Amniotic epithelial cell (primary cell): ENCODE data around the gene LSM2.
A peak's percentile ranks its signal among the peaks of the same experiment; 100 is the strongest.
"Not testable (repeated sequence)": the region's sequence is repeated elsewhere in the genome, so short reads cannot be mapped to it uniquely, and the experiment has no call there.

Source experiments
- DNase-seq: peaks from one replicate; pipeline ENCODE4 v3.0.0-alpha.2; 2010; ENCODE audit warnings: low read depth

LSM2 gene

DNA sequence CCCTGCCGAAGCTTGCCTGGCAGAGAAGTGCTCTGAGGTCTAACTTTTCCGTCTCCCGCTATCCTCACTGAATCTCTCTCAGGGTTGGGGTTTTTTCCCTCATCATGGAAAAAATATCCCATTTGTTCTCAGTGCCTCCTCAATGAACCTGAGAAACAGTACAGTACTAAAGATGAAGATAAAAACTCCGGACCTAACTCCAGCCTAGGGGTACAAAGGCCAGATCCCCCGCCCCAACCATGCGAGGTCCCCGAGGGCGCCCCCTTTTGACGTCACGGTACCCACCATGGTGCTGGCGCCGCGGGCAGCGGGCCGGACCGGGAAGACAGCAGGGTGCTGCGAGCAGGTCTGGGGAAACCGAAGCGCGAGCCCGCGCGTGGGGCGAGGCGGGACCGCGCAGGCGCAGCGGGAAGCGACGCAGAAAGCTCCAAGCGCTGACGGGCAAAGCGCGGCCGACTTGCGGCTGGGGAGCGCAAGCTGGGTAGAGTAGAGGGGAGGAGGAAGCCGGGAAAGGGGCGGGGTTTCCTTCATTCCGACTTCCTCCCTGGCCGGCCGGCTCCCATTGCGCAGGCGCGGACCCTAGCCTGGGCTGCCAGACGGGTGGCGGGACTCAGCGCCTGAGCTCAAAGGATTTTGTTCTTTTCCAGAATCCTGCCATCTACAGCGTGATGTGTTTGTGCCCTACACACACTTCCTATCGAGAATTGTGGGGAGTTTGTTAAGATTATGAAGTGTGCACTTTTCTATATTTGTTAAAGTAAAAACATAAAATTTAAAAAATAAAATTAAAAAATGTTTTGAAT, at the start of gene LSM2:
Gene LSM2, minus strand, starts transcription at position 497 of the 803 bp plus-strand sequence. Its CDS starts 209 bp downstream, at position 288.
- peak; percentile 95 for DNase-seq

DNA sequence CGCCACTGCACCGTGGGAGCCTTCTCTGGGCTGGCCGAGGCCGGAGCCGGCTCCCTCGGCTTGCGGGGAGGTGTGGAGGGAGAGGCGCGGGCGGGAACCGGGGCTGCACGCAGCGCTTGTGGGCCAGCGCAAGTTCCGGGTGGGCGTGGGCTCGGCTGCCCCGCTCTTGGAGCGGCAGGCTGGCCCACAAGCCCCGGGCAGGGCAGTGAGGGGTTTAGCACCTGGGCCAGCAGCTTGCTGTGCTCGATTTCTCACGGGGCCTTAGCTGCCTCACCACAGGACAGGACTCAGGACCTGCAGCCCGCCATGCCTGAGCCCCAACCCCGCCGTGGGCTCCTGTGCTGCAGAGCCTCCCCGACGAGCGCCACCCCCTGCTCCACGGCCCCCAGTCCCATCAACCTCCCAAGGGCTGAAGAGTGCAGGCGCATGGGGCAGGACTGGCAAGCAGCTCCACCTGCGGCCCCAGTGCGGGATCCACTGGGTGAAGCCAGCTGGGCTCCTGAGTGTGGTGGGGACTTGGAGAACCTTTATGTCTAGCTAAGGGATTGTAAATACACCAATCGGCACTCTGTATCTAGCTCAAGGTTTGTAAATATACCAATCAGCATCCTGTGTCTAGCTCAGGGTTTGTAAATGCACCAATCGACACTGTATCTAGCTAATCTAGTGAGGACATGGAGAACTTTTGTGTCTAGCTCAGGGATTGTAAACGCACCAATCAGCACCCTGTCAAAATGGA, 45.4 kb upstream of the LSM2 start:
- not testable (repeated sequence) for DNase-seq

DNA sequence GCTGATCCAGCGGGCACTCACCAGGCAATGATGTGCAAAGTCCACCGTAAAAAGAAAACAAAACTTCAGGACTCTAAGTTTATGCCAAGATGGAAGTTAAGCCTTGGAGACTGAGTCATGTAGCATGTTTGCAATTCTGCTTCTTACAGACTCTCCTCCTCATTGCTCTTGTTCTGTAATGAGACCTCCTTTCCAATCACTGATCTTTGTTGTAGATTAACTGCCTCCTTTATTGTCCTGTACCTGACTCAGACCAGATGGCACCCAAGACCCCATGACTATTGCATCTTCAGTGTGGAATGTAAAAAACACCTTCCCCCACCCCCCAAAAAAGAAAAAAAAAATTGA, 44.7 kb upstream of the LSM2 start:
- peak; percentile 40 for DNase-seq

DNA sequence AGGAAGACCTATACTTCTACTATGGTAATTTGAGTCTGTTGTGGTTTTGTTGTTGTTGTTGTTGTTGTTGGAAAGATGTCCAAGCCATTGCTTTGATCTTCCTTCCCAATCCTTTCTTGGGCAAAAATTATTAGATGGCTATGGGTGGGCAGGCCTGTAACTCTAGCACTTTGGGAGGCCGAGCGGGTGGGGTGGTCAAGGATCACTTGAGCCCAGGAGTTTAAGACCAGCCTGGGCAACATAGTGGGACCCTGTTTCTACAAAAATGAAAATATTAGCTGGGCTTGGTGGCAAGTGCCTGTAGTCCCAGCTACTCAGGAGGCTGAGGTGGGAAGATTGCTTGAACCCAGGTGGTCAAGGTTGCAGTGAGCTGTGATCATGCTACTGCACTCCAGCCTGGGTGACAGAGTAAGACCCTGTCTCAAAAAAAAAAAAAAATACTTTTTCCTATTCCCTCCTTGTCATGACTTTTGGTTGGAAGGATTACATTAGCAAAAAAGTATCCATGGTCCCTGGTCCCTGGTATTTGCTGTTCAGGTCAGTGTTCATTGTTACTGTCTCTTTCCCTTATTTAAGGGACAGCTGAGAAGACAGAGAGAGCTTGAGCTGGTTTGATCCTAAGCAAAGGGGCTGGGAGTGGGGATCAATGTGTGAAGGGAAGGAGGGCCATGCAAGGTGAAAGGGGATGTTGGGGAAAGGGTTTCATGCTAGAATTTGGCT, 44.2 kb upstream of the LSM2 start:
- DNase-seq: no peak

DNA sequence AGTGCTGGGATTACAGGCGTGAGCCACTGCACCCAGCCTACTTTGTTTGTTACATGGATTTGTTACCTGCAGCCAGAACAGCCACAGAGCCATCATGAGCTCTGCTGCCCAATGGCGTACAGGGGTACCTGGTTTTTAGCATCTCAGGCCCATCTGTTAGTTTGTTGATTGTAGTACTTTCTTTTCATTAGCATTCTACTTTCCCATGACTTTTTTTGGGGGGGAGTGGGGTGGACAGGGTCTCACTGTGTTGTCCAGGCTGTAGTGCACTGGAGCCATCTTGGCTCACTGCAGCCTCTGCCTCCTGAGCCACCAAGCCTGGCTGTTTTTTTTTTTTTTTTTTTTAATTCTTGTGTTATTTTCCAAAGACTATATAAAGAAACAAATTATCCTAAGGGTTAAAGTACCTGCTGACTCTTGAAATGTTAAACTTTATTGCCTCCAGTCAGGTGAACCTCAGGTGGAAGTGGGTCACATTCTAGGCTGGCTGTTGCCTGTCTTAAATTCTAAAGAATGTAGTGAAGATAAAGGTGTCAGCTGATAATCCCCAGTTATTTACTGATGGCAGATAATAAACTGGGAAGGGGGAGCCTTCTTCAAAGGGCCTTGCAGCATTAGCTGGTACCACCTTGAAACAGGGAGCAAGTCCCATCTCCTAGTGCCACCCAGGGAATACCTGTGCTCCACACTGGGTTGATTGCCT, 40.7 kb upstream of the LSM2 start:
- no peak for DNase-seq

DNA sequence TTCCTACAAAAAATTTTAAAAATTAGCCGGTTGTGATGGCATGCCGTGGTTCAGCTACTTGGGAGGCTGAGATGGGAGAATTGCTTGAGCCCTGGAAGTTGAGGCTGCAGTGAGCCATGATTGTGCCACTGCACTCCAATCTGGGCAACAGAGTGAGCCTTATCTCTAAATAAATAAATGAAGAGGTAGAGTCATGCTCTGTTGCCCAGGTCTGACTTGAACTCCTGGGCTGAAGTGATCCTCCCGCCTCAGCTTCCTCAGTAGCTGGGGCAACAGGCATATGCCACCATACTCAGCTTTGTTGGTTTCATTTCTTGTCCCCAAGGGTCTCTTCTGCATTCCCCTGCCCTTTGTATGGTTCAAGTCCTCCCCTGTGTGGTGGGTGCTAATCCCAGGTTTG, 37.7 kb upstream of the LSM2 start:
- no peak for DNase-seq

DNA sequence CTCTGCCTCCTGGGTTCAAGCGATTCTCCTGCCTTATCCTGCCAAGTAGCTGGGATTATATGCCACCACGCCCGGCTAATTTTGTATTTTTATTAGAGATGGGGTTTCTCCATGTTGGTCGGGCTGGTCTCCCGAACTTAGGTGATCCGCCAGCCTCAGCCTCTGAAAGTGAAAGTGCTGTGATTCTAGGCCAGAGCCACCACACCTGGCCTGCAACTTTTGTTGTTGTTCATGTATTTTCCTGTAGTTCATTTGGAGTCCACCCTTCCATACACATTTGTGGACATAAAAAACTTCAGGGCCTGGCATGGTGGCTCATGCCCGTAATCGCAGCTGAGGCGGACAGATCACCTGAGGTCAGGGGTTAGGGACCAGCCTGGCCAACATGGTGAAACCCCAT, 35.3 kb upstream of the LSM2 start:
- DNase-seq: no peak

DNA sequence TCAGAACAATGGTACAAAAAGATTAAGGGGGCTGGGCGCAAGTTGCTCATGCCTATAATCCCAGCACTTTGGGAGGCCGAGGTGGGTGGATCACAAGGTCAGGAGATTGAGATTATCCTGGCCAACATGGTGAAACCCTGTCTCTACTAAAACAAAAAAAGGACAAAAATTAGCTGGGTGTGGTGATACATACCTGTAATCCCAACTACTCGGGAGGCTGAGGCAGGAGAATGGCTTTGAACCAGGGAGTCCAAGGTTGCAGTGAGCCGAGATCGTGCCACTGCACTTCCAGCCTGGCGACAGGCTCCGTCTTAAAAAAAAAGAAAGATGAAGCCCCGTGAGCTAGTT, 33.0 kb upstream of the LSM2 start:
- DNase-seq: not testable (repeated sequence)

DNA sequence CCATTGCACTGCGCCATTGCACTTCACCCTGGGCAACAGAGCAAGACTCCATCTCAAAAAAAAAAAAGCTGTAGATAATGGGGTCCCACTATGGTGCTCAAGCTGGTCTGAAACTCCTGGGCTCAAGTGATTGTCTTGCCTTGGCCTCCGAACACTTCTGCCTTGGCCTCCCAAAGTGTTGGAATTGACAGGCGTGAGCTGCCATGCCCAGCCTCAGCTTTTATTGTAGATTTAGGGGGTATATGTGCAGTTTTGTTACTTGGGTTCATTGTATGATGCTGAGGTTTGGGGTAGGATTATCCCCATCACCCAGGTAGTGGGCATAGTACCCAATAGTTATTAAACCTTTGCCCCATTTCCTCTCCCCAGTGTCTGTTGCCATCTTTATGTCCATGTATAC, 32.2 kb upstream of the LSM2 start:
- DNase-seq: no peak

DNA sequence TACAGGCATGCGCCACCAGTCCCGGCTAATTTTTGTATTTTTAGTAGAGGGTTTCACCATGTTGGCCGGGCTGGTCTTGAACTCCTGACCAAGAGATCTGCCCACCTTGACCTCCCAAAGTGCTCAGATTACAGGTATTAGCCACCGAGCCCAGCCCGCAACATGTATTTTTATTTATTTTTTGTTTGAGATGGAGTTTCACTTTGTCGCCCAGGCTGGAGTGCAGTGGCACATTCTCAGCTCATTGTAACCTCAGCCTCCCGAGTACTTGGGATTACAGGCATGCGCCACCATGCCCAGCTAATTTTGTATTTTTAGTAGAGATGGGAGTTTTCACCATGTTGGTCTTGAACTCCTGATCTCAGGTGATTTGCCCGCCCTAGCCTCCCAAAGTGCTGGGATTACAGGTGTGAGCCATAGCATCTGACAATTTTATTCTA, 31.4 kb upstream of the LSM2 start:
- DNase-seq: not testable (repeated sequence)

DNA sequence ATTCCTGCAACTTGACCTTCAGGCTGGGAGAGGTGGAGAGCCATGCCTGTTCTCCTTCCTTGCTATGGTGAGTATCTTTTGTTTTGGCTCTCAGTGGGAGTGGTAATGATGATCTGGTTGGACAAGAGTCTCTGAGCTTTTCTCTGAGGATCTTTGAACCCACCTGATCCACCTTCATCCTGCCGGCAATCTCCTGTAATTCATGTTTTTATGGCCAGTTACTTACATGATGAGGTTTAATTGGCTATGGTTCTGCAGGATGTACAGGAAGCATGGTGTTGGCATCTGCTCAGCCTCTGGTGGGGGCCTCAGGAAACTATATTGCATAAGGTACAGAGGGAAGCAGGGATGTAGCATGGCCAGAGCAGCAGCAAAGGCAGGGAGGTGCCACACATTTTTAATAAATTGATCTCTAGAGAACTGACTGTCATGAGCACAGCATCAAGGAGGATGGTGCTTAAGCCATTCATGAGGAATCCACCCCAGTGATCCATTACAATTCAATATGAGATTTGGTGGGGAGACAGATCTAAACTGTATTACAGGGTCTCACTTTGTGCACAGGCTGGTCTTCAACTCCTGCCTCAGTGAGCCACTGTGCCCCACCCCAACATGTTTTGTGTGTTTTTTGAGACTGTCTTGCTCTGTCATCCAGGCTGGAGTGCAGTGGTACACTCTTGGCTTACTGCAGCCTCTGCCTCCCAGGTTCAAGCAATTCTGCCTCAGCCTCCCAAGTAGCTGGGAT, 30.8 kb upstream of the LSM2 start:
- DNase-seq: no peak

DNA sequence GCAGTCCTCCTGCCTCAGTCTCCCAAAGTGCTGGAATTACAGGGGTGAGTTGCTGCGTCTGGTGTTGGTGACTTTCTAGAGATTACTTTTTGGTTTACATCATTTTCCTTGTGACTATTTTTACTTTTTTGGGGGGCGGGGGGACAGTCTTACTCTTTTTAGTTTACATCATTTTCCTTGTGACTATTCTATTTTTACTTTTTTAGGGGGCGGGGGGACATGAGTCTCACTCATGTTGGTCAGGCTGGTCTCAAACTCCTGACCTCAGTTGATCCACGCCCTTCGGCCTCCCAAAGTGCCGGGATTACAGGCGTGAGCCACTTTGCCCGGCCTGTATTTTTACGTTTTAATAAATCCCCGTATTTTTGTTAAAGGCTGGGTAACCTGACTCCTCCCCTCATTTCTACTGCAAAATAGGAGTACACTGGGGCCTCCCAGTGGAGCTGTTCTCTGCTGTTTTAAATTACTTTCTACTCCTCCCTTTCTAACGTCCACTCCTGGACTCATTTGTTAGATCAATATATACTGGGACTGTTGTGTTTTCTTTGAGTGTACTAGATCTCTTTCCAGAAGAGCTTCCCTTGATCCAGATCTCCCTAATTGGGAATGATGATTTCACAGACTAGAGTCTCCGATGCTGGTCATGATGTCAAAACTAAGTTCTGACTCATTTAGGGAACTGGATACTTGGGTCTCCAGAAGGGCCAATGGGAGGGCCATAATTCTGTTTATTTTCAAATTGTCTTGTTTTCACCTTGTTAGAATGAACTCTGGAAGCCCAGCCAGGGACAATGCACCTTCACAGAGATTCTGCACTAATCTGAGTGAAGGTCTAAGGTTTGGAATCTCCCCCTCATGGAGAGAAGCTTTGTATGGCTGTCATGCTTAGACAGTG, 30.0 kb upstream of the LSM2 start:
- DNase-seq: peak; percentile 41

DNA sequence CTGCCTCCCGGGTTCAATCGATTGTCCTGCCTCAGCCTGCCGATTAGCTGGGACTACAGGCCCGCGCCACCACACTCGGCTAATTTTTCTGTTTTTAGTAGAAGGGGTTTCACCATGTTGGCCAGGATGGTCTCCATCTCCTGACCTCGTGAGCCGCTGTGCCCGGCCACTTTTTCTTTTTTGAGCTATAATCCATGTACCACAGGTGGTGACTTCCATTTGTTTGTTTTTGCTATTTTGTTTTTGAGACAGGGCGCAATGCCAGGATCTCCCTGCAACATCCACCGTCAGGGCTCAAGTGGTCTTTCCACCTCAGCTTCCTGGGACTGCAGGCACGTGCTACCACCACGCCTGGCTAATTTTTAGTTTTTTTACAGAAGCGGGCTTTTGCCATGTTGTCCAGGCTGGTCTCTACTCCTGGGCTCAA, 29.3 kb upstream of the LSM2 start:
- no peak for DNase-seq

DNA sequence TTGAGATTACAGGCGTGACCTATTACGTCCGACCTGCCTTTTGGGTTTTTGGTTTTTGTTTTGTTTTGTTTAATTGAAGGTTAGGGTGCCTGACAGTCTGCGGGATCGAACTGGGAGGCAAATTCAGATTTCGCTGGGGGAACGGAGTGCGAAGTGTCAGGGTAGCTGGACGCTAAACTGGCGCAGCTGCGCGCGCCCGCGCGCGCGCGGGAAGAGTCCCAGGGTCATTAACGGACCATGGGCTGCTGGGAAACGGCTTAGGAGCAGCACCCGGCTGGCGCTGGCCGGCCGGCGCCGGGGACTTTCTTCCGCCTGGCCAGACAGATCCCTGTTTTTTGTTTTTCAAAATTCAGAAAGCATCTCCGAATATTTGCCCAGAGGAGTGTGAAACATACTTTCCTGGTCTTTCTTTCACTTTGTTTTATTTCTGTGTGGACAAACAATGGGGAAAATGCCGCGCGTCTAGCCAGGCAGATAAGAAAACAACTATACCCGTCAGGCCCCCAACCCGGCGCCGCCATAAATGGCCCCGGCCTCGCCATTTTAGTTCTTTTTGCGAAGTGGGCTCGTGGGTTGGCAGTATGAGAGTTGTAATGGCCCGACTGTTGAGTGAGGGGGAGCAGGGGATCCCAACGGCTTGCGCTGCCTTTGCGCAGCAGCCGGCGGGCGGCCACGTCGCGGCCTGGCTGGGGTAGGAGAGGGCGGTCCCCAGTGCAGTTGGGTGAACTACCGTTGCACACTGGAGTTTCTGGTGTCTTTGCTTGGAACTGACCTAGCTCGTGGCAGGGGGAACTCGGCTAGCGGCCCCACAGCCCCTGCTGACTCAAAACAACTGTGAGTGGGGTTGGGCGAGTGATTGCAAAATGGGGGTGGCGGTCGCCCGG, 27.8 kb upstream of the LSM2 start:
- peak; percentile 81 for DNase-seq

DNA sequence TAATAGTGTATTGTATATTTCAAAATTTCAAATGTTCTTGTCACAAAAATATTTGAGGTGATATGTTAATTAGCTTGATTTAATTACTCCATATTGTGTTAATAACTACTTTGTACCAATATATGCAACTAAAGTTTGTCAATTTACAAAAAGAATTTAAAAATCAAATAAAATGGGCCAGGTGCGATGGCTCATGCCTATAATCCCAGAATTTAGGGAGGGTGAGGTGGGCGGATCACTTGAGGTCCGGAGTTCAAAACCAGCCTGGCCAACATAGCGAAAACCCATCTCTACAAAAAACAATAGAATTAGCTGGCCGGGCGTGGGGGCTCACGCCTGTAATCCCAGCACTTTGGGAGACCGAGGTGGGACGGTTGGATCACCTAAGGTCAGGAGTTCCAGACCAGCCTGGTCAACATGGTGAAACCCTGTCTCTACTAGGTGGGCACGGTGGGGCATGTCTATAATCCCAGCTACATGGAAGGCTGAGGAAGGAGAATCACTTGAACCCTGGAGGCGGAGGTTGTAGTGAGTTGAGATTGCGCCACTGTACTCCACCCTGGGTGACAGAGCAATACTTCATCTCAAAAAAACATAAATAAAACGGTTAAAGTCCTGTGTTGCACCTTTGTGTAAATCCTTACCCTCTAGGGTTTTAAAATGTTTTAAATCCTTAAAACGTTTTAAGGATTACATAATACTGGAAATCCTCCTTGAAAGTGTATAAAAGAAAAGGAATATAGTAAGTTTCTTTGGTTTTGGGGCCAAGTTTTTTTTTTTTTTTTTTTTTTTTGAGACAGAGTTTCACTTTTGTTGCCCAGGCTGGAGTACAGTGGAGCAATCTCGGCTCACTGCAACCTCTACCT, 24.8 kb upstream of the LSM2 start:
- no peak for DNase-seq

DNA sequence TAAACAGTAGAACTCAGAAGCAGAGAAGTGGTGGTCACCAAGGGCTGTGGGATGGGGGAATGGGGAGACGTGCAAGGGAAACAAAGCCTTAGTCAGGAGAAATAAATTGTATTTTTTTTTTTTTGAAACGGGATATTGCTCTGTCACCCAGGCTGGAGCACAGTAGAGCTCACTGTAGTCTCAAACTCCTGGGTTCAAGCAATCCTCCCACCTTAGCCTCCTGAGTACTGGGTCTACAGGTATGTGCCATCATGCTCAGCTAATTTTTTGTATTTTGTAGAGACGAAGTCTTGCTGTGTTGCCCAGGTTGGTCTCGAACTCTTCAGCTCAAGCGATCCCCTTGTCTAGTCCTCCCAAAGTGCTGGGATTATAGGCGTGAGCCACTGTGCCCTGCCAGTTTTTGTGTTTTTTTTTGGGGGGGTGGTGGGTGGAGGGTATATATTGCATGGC, 24.1 kb upstream of the LSM2 start:
- DNase-seq: no peak

DNA sequence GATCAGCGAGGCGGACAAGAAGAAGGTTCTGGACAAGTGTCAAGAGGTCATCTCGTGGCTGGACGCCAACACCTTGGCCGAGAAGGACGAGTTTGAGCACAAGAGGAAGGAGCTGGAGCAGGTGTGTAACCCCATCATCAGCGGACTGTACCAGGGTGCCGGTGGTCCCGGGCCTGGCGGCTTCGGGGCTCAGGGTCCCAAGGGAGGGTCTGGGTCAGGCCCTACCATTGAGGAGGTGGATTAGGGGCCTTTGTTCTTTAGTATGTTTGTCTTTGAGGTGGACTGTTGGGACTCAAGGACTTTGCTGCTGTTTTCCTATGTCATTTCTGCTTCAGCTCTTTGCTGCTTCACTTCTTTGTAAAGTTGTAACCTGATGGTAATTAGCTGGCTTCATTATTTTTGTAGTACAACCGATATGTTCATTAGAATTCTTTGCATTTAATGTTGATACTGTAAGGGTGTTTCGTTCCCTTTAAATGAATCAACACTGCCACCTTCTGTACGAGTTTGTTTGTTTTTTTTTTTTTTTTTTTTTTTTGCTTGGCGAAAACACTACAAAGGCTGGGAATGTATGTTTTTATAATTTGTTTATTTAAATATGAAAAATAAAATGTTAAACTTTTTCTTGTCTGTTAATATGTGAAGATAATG, 23.0 kb upstream of the LSM2 start:
- DNase-seq: peak; percentile 54
